OCI-LY1 (cell line): ENCODE results near the gene NDUFS7.

Experiments
- EZH2 ChIP-seq: fragments of 200-600 bp; sonication (generic), shearing (Covaris generic); IDR thresholded peaks from 2 replicates; pipeline ENCODE4 v1.8.0; 2017; ENCODE audit warnings: borderline replicate concordance, mixed run types, mild to moderate bottlenecking, antibody characterized with exemption, low read length, moderate library complexity, mixed read lengths
- TF ChIP-seq, protein P1 (sequence below): fragments of 200-600 bp; sonication (generic), shearing (Covaris generic); IDR thresholded peaks from 2 replicates; pipeline ENCODE4 v1.5.1; 2017; ENCODE audit warnings: mild to moderate bottlenecking, antibody characterized with exemption, low read length, moderate library complexity, mixed read lengths

GRCh38 chr19:1425902-1426301 lies 42.2 kb downstream of the NDUFS7 start:
- TF ChIP-seq, protein P1, sequence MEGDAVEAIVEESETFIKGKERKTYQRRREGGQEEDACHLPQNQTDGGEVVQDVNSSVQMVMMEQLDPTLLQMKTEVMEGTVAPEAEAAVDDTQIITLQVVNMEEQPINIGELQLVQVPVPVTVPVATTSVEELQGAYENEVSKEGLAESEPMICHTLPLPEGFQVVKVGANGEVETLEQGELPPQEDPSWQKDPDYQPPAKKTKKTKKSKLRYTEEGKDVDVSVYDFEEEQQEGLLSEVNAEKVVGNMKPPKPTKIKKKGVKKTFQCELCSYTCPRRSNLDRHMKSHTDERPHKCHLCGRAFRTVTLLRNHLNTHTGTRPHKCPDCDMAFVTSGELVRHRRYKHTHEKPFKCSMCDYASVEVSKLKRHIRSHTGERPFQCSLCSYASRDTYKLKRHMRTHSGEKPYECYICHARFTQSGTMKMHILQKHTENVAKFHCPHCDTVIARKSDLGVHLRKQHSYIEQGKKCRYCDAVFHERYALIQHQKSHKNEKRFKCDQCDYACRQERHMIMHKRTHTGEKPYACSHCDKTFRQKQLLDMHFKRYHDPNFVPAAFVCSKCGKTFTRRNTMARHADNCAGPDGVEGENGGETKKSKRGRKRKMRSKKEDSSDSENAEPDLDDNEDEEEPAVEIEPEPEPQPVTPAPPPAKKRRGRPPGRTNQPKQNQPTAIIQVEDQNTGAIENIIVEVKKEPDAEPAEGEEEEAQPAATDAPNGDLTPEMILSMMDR, result no peak
- no peak for TF ChIP-seq EZH2
